IMR-90 (cell line): ENCODE measurements around the gene MPST. TPM values are rescaled to one million over a fixed set of nuclear protein-coding genes. Genes with fewer than 3 reads are reported as not detected.

Experiments used
- MXI1 ChIP-seq: IDR thresholded peaks from 2 replicates; pipeline ENCODE4 v1.6.1; 2012; ENCODE audit warnings: low read depth, mild to moderate bottlenecking, low read length, moderate library complexity, borderline replicate concordance
- polyA plus RNA-seq, 3 experiments: library from polyadenylated mRNA; depleted of rRNA; stranded (reverse); fragments of >200 nt; gene quantifications; 2 replicates each; pipeline ENCODE4 v1.2.3, GENCODE V29; 2012; ENCODE audit warnings: low replicate concordance in 1 of 3
- total RNA-seq: library from RNA; depleted of rRNA; stranded (reverse); fragments of >200 nt; gene quantifications from 2 replicates; pipeline ENCODE4 v1.2.3, GENCODE V29; 2012

MPST gene
- total and polyA plus RNA-seq, 2 of the 4 experiments (the other 2 are of a cell fraction), result 19.2 to 43.0 TPM

DNA sequence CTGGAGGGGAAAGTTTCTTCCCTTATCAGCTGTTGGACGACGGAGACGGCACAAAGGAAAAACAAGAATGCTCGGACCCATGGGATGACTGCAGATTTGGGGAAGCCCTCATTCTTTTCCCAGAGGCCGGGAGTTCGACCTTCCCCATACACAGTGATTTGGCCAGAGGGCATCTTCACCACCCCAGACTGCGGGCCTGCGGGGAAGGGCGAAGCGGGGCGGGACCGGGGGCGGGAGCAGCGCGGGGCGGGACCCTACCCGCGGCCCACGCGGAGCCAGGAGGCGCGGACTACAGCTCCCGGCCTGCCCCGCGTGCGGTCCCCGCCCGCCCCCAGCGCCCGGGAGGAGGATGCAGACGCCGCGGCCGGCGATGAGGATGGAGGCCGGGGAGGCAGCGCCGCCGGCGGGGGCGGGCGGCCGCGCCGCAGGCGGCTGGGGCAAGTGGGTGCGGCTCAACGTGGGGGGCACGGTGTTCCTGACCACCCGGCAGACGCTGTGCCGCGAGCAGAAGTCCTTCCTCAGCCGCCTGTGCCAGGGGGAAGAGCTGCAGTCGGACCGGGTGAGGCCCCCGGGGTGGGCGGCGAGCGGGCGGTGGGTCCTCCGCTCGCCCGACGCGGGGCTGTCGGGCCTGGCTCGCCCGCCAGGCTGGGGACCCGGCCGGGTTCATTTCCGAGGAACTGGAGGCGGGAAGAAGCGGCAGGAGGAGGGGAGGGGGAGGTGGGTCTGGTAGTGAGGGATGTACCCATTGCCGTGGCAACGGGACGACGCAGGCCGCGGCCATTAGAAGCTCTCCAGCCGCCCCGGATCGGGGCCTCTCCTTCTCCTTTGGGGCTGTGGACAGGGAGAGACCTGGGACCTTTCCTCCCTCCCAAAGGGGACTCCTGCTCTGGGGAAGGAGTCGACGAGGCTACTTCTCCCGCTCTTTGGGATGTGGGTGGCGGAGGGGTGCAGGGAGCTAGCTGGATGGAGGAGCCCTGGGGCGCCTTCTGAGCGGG is 32.1 kb downstream of the MPST start, which contains the start of gene KCTD17 (continued):
- TF ChIP-seq MXI1, result peak; percentile 59; the same call in 1 of the 2 replicates
